ENCODE results near the gene RNF114.

GRCh38 chr20:49936153-49937026, at the start of gene RNF114:
- TF ChIP-seq CTCF (IDR thresholded peaks at IDR 0.05) (peak in 1 of 4 donors; percentile 26), POLR2A (IDR thresholded peaks at IDR 0.05) (peak; percentile 87)
